ENCODE data around the gene ABCC4. TPM values are rescaled to one million over a fixed set of nuclear protein-coding genes. Genes with fewer than 3 reads are reported as not detected.
"Not testable (repeated sequence)": the region's sequence is repeated elsewhere in the genome, so short reads cannot be mapped to it uniquely, and the experiment has no call there.

The ABCC4 gene
- total RNA-seq, 1 donor from 2014 or later: 33.4 TPM

DNA sequence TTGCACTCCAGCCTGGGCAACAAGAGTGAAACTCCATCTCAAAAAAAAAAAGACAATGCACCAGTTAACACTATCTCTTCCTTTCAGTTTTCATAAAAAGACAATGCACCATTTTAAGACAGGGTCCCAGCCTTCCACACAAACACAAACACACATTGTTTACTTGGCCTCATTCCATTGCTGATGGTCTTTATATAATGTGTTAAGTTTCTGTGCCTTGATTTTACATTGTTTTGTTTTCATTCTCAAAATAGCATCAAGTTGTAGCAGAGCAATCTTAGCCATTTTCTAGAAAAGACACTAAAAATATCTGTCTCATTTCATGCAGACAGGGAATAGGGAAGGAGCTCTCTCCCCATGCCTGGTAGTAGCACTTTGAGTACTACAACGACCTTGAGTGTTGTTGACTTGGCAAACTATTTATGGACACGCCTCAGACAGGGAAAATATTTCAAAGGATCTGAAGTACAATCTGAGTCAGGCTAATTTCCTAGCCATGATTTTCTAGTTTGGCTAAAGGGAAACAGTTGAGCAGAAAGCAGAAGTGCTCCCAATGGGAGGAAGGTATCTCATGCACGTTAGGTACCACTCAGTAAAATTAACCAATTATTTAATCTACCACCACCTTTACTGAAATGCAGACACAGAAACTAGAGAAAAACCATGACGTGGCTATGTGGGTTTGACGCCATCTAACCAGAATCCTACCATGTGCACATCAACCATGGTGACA is 120.6 kb downstream of the ABCC4 start:
- H3K4me3 ChIP-seq (ENCODE audit: low read depth, low read length): no peak overlapping the region
- TF ChIP-seq, protein P1, sequence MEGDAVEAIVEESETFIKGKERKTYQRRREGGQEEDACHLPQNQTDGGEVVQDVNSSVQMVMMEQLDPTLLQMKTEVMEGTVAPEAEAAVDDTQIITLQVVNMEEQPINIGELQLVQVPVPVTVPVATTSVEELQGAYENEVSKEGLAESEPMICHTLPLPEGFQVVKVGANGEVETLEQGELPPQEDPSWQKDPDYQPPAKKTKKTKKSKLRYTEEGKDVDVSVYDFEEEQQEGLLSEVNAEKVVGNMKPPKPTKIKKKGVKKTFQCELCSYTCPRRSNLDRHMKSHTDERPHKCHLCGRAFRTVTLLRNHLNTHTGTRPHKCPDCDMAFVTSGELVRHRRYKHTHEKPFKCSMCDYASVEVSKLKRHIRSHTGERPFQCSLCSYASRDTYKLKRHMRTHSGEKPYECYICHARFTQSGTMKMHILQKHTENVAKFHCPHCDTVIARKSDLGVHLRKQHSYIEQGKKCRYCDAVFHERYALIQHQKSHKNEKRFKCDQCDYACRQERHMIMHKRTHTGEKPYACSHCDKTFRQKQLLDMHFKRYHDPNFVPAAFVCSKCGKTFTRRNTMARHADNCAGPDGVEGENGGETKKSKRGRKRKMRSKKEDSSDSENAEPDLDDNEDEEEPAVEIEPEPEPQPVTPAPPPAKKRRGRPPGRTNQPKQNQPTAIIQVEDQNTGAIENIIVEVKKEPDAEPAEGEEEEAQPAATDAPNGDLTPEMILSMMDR (conservative IDR thresholded peaks at IDR 0.05; ENCODE audit: low read depth, low read length): no peak
- no peak for DNase-seq (ENCODE audit: low read depth)

- H3K4me3 ChIP-seq (ENCODE audit: low read depth, low read length): no peak overlapping the region
- TF ChIP-seq, protein P1 (conservative IDR thresholded peaks at IDR 0.05; ENCODE audit: low read depth, low read length): no peak
- no peak for DNase-seq (ENCODE audit: low read depth)
Measured at GRCh38 chr13:95176611-95177259, 124.5 kb downstream of the ABCC4 start.

DNA sequence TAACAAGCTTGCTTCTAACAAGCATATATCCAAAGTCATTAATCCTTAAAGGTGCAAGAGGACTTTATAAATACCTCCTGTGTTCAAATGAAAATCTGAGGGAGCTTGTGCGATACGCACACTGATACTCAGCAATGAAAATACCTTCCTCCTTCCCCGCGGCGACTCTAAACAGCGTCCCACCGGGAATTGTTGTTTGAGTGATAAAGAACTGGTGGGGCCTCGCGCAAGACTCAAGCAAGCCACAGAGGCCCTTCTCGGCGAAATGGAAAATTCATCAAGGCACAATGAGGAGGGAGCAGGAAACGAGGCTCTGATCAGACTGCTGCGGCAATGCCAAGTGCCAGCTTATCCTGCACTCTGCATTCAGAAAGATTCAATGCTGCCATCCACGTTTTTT is 126.7 kb downstream of the ABCC4 start:
- no peak for DNase-seq (ENCODE audit: low read depth)
- TF ChIP-seq, protein P1 (conservative IDR thresholded peaks at IDR 0.05; ENCODE audit: low read depth, low read length): no peak
- no peak overlapping the region for H3K4me3 ChIP-seq (ENCODE audit: low read depth, low read length)

DNA sequence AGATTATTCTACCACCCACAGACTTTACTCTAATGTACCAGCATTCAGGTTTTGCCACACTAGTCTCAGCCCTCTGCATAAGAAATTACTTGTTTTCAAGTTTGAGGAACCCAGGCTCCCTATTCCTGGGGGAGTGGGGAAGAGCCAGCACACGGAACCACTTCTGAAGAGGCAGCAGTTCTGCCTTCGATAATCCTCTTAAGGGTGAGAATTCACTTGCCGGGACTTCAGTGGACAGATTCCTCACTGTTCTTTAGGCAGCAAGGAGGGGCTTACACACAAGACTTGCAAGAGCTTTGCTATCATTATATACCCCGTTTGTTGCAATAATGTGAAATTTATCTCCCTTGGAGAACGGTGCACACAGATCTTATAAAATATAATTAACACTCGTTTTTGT is 133.1 kb downstream of the ABCC4 start:
- DNase-seq (ENCODE audit: low read depth): no peak
- TF ChIP-seq, protein P1 (conservative IDR thresholded peaks at IDR 0.05; ENCODE audit: low read depth, low read length): no peak
- H3K4me3 ChIP-seq (ENCODE audit: low read depth, low read length): no peak overlapping the region

GRCh38 chr13:95167003-95167402 is 134.2 kb downstream of the ABCC4 start:
- H3K4me3 ChIP-seq (ENCODE audit: low read depth, low read length); DNase-seq (ENCODE audit: low read depth): not testable (repeated sequence)

GRCh38 chr13:95164830-95165229 is 136.4 kb downstream of the ABCC4 start:
- no peak overlapping the region for H3K4me3 ChIP-seq (ENCODE audit: low read depth, low read length)
- TF ChIP-seq, protein P1 (conservative IDR thresholded peaks at IDR 0.05; ENCODE audit: low read depth, low read length): no peak
- no peak for DNase-seq (ENCODE audit: low read depth)

- TF ChIP-seq, protein P1 (conservative IDR thresholded peaks at IDR 0.05; ENCODE audit: low read depth, low read length): no peak
- no peak overlapping the region for H3K4me3 ChIP-seq (ENCODE audit: low read depth, low read length)
- no peak for DNase-seq (ENCODE audit: low read depth)
Measured at GRCh38 chr13:95160112-95160906, 140.9 kb downstream of the ABCC4 start.
